WTC11 (cell line): ENCODE data around the gene URI1. TPM values are rescaled to one million over a fixed set of nuclear protein-coding genes. Genes with fewer than 3 reads are reported as not detected.

Source experiments
- ATAC-seq: fragments of 200-7000 bp; cut with Tn5 transposase; 2 replicates; pipeline ENCODE4 v1.10.0; 2021; ENCODE audit warnings: mild to moderate bottlenecking, moderate library complexity
- CTCF ChIA-PET: fragments of 300-600 bp; sonication (Branson Sonifier 250); formaldehyde crosslinking; loops from one replicate; lab custom pipeline; 2021; ENCODE audit warnings: antibody characterized with exemption; lab: Charles Lee
- POLR2A ChIA-PET: fragments of 350-600 bp; sonication (Branson Sonifier 250); formaldehyde crosslinking; loops from one replicate; lab custom pipeline; 2021; ENCODE audit warnings: antibody characterized with exemption; lab: Charles Lee
- DNase-seq: peaks from one replicate; pipeline ENCODE4 v3.0.0; 2021; ENCODE audit warnings: low spot score
- H3K27ac Mint-ChIP-seq: 2 replicates; pipeline ENCODE4 v1.8.0; 2021; ENCODE audit warnings: mixed read lengths
- H3K27me3 Mint-ChIP-seq: 2 replicates; pipeline ENCODE4 v1.8.0; 2021; ENCODE audit warnings: low read depth, mild to moderate bottlenecking, moderate library complexity, mixed read lengths
- H3K36me3 Mint-ChIP-seq: 2 replicates; pipeline ENCODE4 v1.8.0; 2021; ENCODE audit warnings: mixed read lengths
- H3K4me1 Mint-ChIP-seq: 2 replicates; pipeline ENCODE4 v1.8.0; 2022; ENCODE audit warnings: mixed read lengths
- H3K4me3 Mint-ChIP-seq: 2 replicates; pipeline ENCODE4 v1.8.0; 2021; ENCODE audit warnings: mild to moderate bottlenecking, moderate library complexity, mixed read lengths
- H3K9me3 Mint-ChIP-seq: 2 replicates; pipeline ENCODE4 v1.8.0; 2021; ENCODE audit warnings: mixed read lengths
- CBFB ChIP-seq: sonication (generic); formaldehyde crosslinking; IDR thresholded peaks from 2 replicates; pipeline ENCODE4 v1.8.1; 2022; ENCODE audit warnings: mild to moderate bottlenecking, low read depth, missing genetic modification reagents
- CREM ChIP-seq: sonication (generic); formaldehyde crosslinking; IDR thresholded peaks from 2 replicates; pipeline ENCODE4 v1.8.1; 2022; ENCODE audit warnings: mild to moderate bottlenecking, missing genetic modification reagents, moderate library complexity
- ETV6 ChIP-seq: sonication (generic); formaldehyde crosslinking; IDR thresholded peaks from 2 replicates; pipeline ENCODE4 v1.8.1; 2022; ENCODE audit warnings: mild to moderate bottlenecking, missing genetic modification reagents
- GRHL2 ChIP-seq: fragments of 250-450 bp; sonication (Bioruptor Pico); IDR thresholded peaks from 2 replicates; pipeline ENCODE4 v1.8.0; 2022; ENCODE audit warnings: mild to moderate bottlenecking, moderate library complexity; ENCODE audit not compliant: insufficient replicate concordance, severe bottlenecking
- HMGA2 ChIP-seq: fragments of 250-450 bp; sonication (Bioruptor Pico); IDR thresholded peaks from 2 replicates; pipeline ENCODE4 v1.4.0; 2021; ENCODE audit warnings: mild to moderate bottlenecking, moderate library complexity
- NFATC4 ChIP-seq: fragments of 250-450 bp; sonication (Bioruptor Pico); IDR thresholded peaks from 2 replicates; pipeline ENCODE4 v1.9.0; 2021; ENCODE audit warnings: mild to moderate bottlenecking
- NFE2L1 ChIP-seq: sonication (generic); formaldehyde crosslinking; IDR thresholded peaks from 2 replicates; pipeline ENCODE4 v1.8.1; 2023; ENCODE audit warnings: missing genetic modification reagents
- NFYB ChIP-seq: sonication (generic); formaldehyde crosslinking; conservative IDR thresholded peaks from 2 replicates; pipeline ENCODE4 v1.8.0; 2022; ENCODE audit warnings: low read depth, missing genetic modification reagents
- TCF7 ChIP-seq: sonication (generic); formaldehyde crosslinking; IDR thresholded peaks from 2 replicates; pipeline ENCODE4 v1.8.0; 2022; ENCODE audit warnings: mild to moderate bottlenecking, low read depth, missing genetic modification reagents, moderate library complexity
- TEAD1 ChIP-seq: sonication (generic); formaldehyde crosslinking; IDR thresholded peaks from 2 replicates; pipeline ENCODE4 v1.8.0; 2022; ENCODE audit warnings: mild to moderate bottlenecking, missing genetic modification reagents
- ZNF263 ChIP-seq: sonication (generic); formaldehyde crosslinking; IDR thresholded peaks from 2 replicates; pipeline ENCODE4 v1.8.1; 2022; ENCODE audit warnings: low read depth, mild to moderate bottlenecking, moderate library complexity, missing genetic modification reagents
- ZNF317 ChIP-seq: sonication (generic); formaldehyde crosslinking; IDR thresholded peaks from 2 replicates; pipeline ENCODE4 v1.8.1; 2023; ENCODE audit warnings: low read depth, mild to moderate bottlenecking, moderate library complexity, missing genetic modification reagents, borderline replicate concordance
- ZNF396 ChIP-seq: fragments of 250-450 bp; sonication (Bioruptor Pico); IDR thresholded peaks from 2 replicates; pipeline ENCODE4 v1.8.0; 2021; ENCODE audit warnings: mild to moderate bottlenecking, moderate library complexity, borderline replicate concordance
- total RNA-seq: library from RNA; stranded (reverse); gene quantifications from 3 replicates; pipeline ENCODE4 v1.2.3, GENCODE V29; 2021
- TF ChIP-seq, protein P1 (sequence below): sonication (generic); formaldehyde crosslinking; IDR thresholded peaks from 2 replicates; pipeline ENCODE4 v1.8.1; 2023; ENCODE audit warnings: mild to moderate bottlenecking, missing genetic modification reagents
- TF ChIP-seq, protein P2 (sequence below): sonication (generic); formaldehyde crosslinking; IDR thresholded peaks from 2 replicates; pipeline ENCODE4 v1.8.0; 2023; ENCODE audit warnings: missing genetic modification reagents, mild to moderate bottlenecking, borderline replicate concordance
- TF ChIP-seq, protein P3 (sequence below): sonication (generic); formaldehyde crosslinking; IDR thresholded peaks from 2 replicates; pipeline ENCODE4 v1.8.1; 2023; ENCODE audit warnings: mild to moderate bottlenecking, missing genetic modification reagents, moderate library complexity
- TF ChIP-seq, protein P4 (sequence below): sonication (generic); formaldehyde crosslinking; IDR thresholded peaks from 2 replicates; pipeline ENCODE4 v1.8.0; 2022; ENCODE audit warnings: mild to moderate bottlenecking, missing genetic modification reagents
- TF ChIP-seq, protein P5 (sequence below): sonication (generic); formaldehyde crosslinking; IDR thresholded peaks from 2 replicates; pipeline ENCODE4 v1.8.1; 2022; ENCODE audit warnings: mild to moderate bottlenecking, missing genetic modification reagents, moderate library complexity, borderline replicate concordance
- TF ChIP-seq, protein P6 (sequence below): sonication (generic); formaldehyde crosslinking; IDR thresholded peaks from 2 replicates; pipeline ENCODE4 v1.8.1; 2022; ENCODE audit warnings: low read depth, missing genetic modification reagents, borderline replicate concordance
- TF ChIP-seq, protein P7 (sequence below): sonication (generic); formaldehyde crosslinking; IDR thresholded peaks from 2 replicates; pipeline ENCODE4 v1.8.0; 2022; ENCODE audit warnings: mild to moderate bottlenecking, missing genetic modification reagents

The URI1 gene
- total RNA-seq, 1 experiment from 2014 or later = 57.1 TPM

DNA sequence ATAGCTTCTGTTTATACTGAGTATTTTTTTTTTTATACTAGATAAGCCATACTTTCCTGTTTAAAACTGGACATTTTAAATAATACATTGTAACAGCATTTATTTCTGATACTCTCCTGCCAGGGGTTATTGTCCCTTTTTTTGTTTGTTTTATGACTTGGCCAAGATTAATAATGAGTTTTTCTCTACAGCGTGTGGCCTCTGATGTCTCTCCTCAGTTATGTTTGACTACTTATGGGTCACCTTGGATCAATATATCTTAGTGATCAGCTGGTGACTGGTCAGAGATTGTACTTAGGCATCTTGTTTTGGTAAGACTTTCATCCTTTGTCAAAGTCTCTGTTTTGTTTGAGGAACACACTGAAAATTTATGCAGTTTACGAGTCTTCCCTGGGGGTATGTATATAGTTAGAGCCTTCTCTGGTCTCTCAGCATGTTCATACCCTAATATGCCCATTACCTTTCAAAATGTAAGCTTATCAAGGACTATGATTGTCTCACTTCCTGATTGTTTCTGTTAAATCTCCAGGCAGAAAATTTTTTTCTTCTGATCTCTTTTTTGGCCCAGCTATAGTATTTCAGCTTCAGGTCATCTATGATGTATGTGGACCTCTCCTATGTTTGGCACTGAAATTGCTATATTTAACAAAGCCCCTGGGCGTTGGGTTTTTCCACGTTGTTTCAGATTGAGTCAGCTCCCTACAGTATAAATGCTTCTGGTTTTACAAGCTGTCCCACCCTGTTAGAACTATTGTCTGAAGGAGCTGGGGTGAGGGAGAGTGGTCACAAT lies 87.9 kb downstream of the URI1 start (continued):
- TF ChIP-seq CREM (CRISPR knock-in tag) (no peak), HMGA2 (CRISPR knock-in tag) (no peak), ETV6 (no peak)

DNA sequence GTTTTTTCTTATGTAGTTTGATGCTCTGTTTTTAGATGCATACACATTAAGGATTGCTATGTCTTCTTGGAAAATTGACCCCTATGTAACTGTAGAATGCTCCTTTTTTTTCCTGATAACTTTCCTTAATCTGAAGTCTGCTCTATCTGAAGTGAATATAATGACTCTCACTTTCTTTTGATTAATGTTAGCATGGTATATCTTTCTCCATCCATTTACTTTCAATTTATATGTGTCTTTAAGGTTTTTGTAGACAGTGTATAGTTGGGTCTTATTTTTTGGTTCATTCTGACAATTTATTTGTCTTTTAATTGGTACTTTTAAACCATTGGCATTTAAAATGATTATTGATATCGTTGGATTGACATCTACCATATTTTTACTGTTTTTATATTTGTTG lies 92.3 kb downstream of the URI1 start:
- ATAC-seq (no peak), DNase-seq (no peak)
- Mint-ChIP-seq H3K27me3 (no peaks in the 10 kb centered on the region), H3K9me3 (peaks cover 22% of the 10 kb centered on the region), H3K4me1 (peaks cover 26% of the 10 kb centered on the region), H3K27ac (no peak overlapping the region), H3K36me3 (peaks cover 57% of the 10 kb centered on the region), H3K4me3 (no peak overlapping the region)
- POLR2A ChIA-PET = no interaction called here
- CTCF ChIA-PET = no interaction called here
- TF ChIP-seq NFE2L1 (CRISPR knock-in tag) = no peak
- TF ChIP-seq ZNF317 = no peak
- TF ChIP-seq, protein P1, sequence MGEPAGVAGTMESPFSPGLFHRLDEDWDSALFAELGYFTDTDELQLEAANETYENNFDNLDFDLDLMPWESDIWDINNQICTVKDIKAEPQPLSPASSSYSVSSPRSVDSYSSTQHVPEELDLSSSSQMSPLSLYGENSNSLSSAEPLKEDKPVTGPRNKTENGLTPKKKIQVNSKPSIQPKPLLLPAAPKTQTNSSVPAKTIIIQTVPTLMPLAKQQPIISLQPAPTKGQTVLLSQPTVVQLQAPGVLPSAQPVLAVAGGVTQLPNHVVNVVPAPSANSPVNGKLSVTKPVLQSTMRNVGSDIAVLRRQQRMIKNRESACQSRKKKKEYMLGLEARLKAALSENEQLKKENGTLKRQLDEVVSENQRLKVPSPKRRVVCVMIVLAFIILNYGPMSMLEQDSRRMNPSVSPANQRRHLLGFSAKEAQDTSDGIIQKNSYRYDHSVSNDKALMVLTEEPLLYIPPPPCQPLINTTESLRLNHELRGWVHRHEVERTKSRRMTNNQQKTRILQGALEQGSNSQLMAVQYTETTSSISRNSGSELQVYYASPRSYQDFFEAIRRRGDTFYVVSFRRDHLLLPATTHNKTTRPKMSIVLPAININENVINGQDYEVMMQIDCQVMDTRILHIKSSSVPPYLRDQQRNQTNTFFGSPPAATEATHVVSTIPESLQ (CRISPR knock-in tag) = no peak
- TF ChIP-seq, protein P2, sequence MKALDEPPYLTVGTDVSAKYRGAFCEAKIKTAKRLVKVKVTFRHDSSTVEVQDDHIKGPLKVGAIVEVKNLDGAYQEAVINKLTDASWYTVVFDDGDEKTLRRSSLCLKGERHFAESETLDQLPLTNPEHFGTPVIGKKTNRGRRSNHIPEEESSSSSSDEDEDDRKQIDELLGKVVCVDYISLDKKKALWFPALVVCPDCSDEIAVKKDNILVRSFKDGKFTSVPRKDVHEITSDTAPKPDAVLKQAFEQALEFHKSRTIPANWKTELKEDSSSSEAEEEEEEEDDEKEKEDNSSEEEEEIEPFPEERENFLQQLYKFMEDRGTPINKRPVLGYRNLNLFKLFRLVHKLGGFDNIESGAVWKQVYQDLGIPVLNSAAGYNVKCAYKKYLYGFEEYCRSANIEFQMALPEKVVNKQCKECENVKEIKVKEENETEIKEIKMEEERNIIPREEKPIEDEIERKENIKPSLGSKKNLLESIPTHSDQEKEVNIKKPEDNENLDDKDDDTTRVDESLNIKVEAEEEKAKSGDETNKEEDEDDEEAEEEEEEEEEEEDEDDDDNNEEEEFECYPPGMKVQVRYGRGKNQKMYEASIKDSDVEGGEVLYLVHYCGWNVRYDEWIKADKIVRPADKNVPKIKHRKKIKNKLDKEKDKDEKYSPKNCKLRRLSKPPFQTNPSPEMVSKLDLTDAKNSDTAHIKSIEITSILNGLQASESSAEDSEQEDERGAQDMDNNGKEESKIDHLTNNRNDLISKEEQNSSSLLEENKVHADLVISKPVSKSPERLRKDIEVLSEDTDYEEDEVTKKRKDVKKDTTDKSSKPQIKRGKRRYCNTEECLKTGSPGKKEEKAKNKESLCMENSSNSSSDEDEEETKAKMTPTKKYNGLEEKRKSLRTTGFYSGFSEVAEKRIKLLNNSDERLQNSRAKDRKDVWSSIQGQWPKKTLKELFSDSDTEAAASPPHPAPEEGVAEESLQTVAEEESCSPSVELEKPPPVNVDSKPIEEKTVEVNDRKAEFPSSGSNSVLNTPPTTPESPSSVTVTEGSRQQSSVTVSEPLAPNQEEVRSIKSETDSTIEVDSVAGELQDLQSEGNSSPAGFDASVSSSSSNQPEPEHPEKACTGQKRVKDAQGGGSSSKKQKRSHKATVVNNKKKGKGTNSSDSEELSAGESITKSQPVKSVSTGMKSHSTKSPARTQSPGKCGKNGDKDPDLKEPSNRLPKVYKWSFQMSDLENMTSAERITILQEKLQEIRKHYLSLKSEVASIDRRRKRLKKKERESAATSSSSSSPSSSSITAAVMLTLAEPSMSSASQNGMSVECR (CRISPR knock-in tag) = no peak
- no peak for TF ChIP-seq GRHL2 (CRISPR knock-in tag)
- no peak for TF ChIP-seq NFATC4 (CRISPR knock-in tag)
- no peak for TF ChIP-seq ZNF263
- TF ChIP-seq, protein P3, sequence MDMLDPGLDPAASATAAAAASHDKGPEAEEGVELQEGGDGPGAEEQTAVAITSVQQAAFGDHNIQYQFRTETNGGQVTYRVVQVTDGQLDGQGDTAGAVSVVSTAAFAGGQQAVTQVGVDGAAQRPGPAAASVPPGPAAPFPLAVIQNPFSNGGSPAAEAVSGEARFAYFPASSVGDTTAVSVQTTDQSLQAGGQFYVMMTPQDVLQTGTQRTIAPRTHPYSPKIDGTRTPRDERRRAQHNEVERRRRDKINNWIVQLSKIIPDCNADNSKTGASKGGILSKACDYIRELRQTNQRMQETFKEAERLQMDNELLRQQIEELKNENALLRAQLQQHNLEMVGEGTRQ (CRISPR knock-in tag) = no peak
- TF ChIP-seq, protein P4, sequence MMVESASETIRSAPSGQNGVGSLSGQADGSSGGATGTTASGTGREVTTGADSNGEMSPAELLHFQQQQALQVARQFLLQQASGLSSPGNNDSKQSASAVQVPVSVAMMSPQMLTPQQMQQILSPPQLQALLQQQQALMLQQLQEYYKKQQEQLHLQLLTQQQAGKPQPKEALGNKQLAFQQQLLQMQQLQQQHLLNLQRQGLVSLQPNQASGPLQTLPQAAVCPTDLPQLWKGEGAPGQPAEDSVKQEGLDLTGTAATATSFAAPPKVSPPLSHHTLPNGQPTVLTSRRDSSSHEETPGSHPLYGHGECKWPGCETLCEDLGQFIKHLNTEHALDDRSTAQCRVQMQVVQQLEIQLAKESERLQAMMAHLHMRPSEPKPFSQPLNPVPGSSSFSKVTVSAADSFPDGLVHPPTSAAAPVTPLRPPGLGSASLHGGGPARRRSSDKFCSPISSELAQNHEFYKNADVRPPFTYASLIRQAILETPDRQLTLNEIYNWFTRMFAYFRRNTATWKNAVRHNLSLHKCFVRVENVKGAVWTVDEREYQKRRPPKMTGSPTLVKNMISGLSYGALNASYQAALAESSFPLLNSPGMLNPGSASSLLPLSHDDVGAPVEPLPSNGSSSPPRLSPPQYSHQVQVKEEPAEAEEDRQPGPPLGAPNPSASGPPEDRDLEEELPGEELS (CRISPR knock-in tag) = no peak
- TF ChIP-seq NFYB (CRISPR knock-in tag) = no peak
- TF ChIP-seq CBFB (CRISPR knock-in tag) = no peak
- no peak for TF ChIP-seq TCF7
- TF ChIP-seq, protein P5, sequence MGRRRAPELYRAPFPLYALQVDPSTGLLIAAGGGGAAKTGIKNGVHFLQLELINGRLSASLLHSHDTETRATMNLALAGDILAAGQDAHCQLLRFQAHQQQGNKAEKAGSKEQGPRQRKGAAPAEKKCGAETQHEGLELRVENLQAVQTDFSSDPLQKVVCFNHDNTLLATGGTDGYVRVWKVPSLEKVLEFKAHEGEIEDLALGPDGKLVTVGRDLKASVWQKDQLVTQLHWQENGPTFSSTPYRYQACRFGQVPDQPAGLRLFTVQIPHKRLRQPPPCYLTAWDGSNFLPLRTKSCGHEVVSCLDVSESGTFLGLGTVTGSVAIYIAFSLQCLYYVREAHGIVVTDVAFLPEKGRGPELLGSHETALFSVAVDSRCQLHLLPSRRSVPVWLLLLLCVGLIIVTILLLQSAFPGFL = no peak
- TF ChIP-seq, protein P6, sequence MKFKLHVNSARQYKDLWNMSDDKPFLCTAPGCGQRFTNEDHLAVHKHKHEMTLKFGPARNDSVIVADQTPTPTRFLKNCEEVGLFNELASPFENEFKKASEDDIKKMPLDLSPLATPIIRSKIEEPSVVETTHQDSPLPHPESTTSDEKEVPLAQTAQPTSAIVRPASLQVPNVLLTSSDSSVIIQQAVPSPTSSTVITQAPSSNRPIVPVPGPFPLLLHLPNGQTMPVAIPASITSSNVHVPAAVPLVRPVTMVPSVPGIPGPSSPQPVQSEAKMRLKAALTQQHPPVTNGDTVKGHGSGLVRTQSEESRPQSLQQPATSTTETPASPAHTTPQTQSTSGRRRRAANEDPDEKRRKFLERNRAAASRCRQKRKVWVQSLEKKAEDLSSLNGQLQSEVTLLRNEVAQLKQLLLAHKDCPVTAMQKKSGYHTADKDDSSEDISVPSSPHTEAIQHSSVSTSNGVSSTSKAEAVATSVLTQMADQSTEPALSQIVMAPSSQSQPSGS = no peak
- TF ChIP-seq, protein P7, sequence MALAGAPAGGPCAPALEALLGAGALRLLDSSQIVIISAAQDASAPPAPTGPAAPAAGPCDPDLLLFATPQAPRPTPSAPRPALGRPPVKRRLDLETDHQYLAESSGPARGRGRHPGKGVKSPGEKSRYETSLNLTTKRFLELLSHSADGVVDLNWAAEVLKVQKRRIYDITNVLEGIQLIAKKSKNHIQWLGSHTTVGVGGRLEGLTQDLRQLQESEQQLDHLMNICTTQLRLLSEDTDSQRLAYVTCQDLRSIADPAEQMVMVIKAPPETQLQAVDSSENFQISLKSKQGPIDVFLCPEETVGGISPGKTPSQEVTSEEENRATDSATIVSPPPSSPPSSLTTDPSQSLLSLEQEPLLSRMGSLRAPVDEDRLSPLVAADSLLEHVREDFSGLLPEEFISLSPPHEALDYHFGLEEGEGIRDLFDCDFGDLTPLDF = no peak
- TF ChIP-seq ZNF396 (CRISPR knock-in tag) = no peak
- TF ChIP-seq TEAD1 (CRISPR knock-in tag) = no peak
